HFF-Myc (cell line): ENCODE data around the gene METTL6.

Experiments
- DNase-seq: peaks from one replicate; pipeline ENCODE4 v3.0.0-alpha.2; 2011; ENCODE audit warnings: low read depth; ENCODE audit errors: extremely low read depth
- H3K4me3 ChIP-seq: replicated peaks from 2 replicates; pipeline ENCODE4 v1.5.1; 2011; ENCODE audit warnings: low read depth, mild to moderate bottlenecking, control low read depth, low read length
- CTCF ChIP-seq: IDR thresholded peaks from 2 replicates; pipeline ENCODE4 v1.5.1; 2012; ENCODE audit warnings: mild to moderate bottlenecking, low read depth, low read length, control low read depth; ENCODE audit errors: missing control alignments

The METTL6 gene

GRCh38 chr3:15438983-15439382 lies 11.6 kb upstream of the METTL6 start:
- no peak overlapping the region for H3K4me3 ChIP-seq
- no peak for TF ChIP-seq CTCF
- no peak for DNase-seq

- no peak for DNase-seq
- TF ChIP-seq CTCF: no peak
- H3K4me3 ChIP-seq: no peak overlapping the region
These were observed 8.9 kb upstream of the METTL6 start for GRCh38 chr3:15436246-15436645.

GRCh38 chr3:15434756-15435155 lies 7.4 kb upstream of the METTL6 start:
- DNase-seq: no peak
- TF ChIP-seq CTCF: no peak
- no peak overlapping the region for H3K4me3 ChIP-seq

GRCh38 chr3:15433531-15433930 lies 6.2 kb upstream of the METTL6 start:
- H3K4me3 ChIP-seq: no peak overlapping the region
- TF ChIP-seq CTCF: no peak
- no peak for DNase-seq

- no peak for DNase-seq
- no peak for TF ChIP-seq CTCF
- no peak overlapping the region for H3K4me3 ChIP-seq
These were observed 4.0 kb upstream of the METTL6 start for GRCh38 chr3:15431256-15431837.

GRCh38 chr3:15430624-15431023 lies 3.3 kb upstream of the METTL6 start:
- no peak for DNase-seq
- no peak overlapping the region for H3K4me3 ChIP-seq
- no peak for TF ChIP-seq CTCF

GRCh38 chr3:15429080-15429479 lies 1.7 kb upstream of the METTL6 start:
- TF ChIP-seq CTCF: no peak
- no peak for DNase-seq
- peak overlapping the region; percentile 96 for H3K4me3 ChIP-seq
